AG09309 (cell line): ENCODE measurements around the gene USP48.

Experiments
- DNase-seq: peaks from one replicate; pipeline ENCODE4 v3.0.0-alpha.2; 2010; ENCODE audit warnings: low read depth
- H3K4me3 ChIP-seq: 2 replicates; pipeline ENCODE4 v1.5.1; 2011; ENCODE audit warnings: mild to moderate bottlenecking, low read depth, low read length, moderate library complexity; ENCODE audit not compliant: control insufficient read depth
- TF ChIP-seq, protein P1 (sequence below): IDR thresholded peaks from 2 replicates; pipeline ENCODE4 v1.5.1; 2011; ENCODE audit warnings: mild to moderate bottlenecking, low read depth, low read length, inconsistent platforms; ENCODE audit not compliant: insufficient read depth, control insufficient read depth; ENCODE audit errors: missing control alignments

USP48 gene

DNA sequence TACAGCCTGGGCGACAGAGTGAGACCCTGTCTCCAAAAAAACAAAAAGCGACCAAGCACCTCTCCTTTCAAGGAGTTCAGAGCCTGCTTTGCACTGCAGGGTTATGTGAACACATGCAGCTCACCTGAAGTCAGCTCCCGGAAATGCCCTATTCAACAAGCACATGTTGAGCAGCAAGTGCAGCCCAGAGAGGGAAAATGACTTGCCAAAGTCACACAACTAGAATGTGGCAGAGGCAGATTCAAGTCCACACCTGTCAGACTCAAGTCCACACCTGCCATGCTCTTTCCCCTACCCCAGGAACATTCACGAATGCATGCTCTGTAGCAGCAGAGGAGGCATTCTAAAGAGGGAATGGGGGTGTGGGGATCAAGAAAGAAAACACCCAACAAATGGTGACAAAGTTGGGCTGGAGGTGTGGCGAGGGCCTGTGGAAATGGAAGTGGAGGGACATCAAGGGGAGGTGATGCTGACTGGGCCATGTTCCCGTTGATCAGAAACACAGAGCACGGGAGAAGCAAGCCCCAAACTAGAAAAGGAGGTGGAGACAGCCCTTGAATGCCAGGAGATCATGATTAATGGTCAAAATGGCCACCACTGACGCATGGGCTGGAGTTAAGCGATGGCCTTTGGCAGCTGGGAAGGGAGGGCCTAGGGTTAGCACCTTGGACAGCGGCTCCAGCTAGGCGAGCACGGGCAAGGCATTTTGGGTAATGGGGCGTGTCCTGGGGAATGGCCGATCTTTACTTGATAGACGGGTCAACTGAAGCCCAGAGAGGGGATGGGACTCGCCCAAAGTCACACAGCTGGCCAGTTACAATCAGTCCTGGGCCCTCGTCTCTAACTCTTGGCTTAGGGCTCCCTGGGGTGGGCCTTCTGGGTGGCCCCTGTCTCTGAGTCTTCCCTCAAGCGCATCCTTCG lies 135.3 kb downstream of the USP48 start:
- no peak overlapping the region for H3K4me3 ChIP-seq
- TF ChIP-seq, protein P1, sequence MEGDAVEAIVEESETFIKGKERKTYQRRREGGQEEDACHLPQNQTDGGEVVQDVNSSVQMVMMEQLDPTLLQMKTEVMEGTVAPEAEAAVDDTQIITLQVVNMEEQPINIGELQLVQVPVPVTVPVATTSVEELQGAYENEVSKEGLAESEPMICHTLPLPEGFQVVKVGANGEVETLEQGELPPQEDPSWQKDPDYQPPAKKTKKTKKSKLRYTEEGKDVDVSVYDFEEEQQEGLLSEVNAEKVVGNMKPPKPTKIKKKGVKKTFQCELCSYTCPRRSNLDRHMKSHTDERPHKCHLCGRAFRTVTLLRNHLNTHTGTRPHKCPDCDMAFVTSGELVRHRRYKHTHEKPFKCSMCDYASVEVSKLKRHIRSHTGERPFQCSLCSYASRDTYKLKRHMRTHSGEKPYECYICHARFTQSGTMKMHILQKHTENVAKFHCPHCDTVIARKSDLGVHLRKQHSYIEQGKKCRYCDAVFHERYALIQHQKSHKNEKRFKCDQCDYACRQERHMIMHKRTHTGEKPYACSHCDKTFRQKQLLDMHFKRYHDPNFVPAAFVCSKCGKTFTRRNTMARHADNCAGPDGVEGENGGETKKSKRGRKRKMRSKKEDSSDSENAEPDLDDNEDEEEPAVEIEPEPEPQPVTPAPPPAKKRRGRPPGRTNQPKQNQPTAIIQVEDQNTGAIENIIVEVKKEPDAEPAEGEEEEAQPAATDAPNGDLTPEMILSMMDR: no peak
- DNase-seq: no peak

DNA sequence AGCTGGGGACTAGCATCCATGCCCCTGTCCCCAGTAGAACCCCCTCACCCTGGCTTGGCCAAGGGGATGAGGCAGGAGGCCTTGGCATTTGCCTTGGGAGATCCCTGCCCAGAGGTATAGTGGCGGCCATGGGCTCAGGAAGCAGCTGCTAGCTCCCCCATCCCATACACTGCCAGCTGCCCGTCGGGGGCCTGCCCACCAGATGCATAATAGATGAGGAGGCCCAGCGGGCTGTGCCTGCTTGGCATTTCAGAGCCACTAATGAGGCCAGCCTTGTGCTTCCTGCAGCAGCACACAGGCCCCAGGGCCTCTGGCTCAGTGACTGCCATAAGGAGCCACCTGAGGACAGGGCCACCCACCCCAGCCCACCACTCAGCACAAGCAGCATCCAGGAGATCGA lies 137.4 kb downstream of the USP48 start:
- DNase-seq: no peak
- TF ChIP-seq, protein P1: no peak
- no peak overlapping the region for H3K4me3 ChIP-seq

DNA sequence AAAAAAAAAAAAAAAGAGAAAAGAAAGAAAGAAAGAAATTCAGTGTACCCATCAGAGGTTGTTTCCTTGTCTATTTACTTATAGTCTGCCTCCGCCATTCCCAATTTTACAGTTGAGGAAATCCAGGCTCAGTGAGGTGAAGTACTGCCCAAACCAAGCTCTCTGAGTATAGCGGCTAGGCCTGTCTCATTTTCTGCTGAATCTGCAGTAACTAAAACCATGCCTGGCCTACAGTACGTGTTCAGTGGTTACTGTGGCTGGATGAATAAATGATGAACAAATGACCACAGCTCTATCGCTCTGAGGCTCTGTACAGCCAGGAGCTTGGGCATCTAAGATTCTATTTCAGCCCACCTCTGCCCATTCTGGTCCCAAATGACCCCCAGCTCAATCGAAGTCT lies 138.0 kb downstream of the USP48 start:
- DNase-seq: no peak
- TF ChIP-seq, protein P1: no peak

DNA sequence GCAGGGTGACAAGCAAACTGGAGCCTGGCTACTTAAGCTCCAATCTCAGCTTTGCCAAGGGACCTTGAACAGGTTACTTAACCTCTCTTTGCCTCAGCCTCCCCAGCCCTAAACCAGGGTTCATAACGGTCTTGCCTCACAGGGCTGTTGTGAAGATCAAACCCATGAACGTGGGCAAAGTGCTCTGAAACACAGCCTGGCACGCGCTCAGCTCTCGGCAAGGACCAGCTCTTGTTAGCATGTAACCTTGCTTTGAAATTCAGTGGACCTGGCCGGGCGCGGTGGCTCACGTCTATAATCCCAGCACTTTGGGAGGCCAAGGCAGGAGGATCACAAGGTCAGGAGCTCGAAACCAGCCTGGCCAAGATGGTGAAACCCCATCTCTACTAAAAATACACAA lies 138.6 kb downstream of the USP48 start:
- TF ChIP-seq, protein P1: no peak
- no peak overlapping the region for H3K4me3 ChIP-seq
- no peak for DNase-seq

More for the DNA sequence above, 138.0 kb downstream of the USP48 start:
- H3K4me3 ChIP-seq: no peak overlapping the region

DNA sequence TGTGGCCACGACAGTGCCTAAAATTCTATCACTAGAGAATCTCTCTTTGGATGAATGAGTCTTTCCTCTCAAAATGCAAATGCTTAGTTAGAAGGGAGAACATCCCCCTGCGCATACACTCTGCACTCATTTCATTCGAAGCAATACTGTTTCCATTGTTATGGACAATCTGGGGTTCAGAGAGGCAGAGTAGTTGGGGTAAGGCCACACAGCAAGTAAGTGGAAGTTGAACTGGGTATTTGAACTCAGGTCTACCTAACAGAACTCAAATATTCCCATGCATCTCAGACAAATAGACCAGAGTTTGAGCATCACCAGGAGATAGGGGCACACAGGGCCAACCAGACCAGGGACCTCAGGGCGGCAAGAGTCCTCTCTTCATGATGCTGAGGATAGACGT lies 139.3 kb downstream of the USP48 start:
- no peak overlapping the region for H3K4me3 ChIP-seq
- DNase-seq: no peak
- TF ChIP-seq, protein P1: no peak

DNA sequence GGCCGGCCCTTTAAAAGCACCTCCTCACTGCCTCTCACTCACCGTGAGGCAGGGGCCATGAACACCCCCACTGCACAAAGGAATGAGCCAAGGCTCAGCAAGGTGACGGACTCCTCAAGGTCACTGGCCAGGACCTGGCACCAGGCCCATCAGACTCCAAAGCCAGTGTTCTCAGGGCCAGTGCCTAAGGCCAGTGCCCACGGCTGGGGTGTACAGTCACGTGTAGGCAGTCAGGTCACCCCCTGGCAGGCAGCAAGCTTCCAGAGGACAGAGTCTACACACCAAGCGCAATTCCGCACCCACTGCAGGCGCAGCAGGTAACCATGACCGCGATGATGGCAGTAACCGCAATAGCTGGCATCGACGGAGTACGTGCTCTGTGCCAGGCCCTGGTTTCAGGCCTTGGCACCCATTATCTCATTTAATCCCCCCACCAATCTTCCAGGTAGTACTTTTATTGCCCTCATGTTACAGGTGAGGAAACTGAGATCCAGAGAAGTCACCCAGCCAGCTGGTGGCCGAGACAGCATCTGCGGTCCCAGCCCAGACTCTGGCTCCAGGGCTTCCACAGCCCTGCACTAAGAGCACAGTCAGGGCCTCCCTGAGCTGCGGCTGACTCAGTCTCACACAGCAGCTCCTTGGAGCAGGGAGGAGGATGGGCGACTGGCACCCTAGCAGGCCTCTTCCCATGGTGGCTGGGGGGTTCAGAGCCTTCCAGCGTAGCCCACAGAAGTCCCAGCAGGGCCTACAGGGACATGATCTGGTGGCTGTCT lies 140.8 kb downstream of the USP48 start:
- no peak for DNase-seq

More for the DNA sequence above, 140.8 kb downstream of the USP48 start:
- H3K4me3 ChIP-seq: no peak overlapping the region
- TF ChIP-seq, protein P1: no peak
